PC-3 (cell line): ENCODE data around the gene SYNJ1.

Experiments used
- EZH2phosphoT487 ChIP-seq: fragments of 300-600 bp; sonication (generic); IDR thresholded peaks from 2 replicates; pipeline ENCODE4 v1.6.1; 2018; ENCODE audit warnings: mild to moderate bottlenecking, antibody characterized with exemption, low read length, borderline replicate concordance
- TF ChIP-seq, protein P1 (sequence below): fragments of 300-600 bp; sonication (generic); conservative IDR thresholded peaks from 2 replicates; pipeline ENCODE4 v1.5.1; 2017; ENCODE audit warnings: antibody characterized with exemption, low read depth, mild to moderate bottlenecking, low read length

DNA sequence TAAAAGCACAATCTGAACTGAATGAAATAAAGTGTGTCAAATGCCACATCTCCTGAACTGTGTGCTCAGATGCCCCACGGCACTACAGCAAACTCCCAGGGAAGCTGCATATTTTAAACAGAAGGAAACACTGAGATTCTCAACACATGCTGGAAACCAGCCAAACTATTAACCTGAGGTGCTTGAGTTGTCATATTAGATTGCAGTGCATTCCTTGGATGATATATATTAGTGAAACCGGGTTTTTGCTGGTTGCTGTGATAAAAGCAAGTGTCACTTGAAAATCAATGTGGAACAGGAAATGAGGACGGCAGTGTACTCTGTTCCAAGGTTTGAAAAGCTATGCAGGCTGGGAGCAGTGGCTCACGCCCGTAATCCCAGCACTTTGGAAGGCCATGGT, 8.7 kb downstream of the SYNJ1 start:
- TF ChIP-seq, protein P1, sequence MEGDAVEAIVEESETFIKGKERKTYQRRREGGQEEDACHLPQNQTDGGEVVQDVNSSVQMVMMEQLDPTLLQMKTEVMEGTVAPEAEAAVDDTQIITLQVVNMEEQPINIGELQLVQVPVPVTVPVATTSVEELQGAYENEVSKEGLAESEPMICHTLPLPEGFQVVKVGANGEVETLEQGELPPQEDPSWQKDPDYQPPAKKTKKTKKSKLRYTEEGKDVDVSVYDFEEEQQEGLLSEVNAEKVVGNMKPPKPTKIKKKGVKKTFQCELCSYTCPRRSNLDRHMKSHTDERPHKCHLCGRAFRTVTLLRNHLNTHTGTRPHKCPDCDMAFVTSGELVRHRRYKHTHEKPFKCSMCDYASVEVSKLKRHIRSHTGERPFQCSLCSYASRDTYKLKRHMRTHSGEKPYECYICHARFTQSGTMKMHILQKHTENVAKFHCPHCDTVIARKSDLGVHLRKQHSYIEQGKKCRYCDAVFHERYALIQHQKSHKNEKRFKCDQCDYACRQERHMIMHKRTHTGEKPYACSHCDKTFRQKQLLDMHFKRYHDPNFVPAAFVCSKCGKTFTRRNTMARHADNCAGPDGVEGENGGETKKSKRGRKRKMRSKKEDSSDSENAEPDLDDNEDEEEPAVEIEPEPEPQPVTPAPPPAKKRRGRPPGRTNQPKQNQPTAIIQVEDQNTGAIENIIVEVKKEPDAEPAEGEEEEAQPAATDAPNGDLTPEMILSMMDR = no peak
- no peak for TF ChIP-seq EZH2phosphoT487
